ENCODE results near the gene DIP2C.
"Not testable (repeated sequence)": the region's sequence is repeated elsewhere in the genome, so short reads cannot be mapped to it uniquely, and the experiment has no call there.

DIP2C gene

GRCh38 chr10:331186-331585, 358.3 kb downstream of the DIP2C start:
- H3K9ac ChIP-seq (ENCODE audit: low read depth, low read length) = no peak overlapping the region
- H3K4me3 ChIP-seq (ENCODE audit: low read length) = no peak overlapping the region
- H3K9me3 ChIP-seq (ENCODE audit: insufficient read depth, low read depth, low read length) = no peaks in the 10 kb centered on the region
- no peaks in the 10 kb centered on the region for H3K4me1 ChIP-seq (ENCODE audit: insufficient read depth, low read length)
- no peak overlapping the region for H3K27ac ChIP-seq (ENCODE audit: low read length)
- no peaks in the 10 kb centered on the region for H3K27me3 ChIP-seq (ENCODE audit: insufficient read depth, low read length)
- H3K36me3 ChIP-seq (ENCODE audit: insufficient read depth, low read depth, low read length) = 0 out of 2 replicates have a peak, but pooled peaks cover 5% of the 10 kb centered on the region

- no peak overlapping the region for H3K4me3 ChIP-seq (ENCODE audit: low read length)
- no peaks in the 10 kb centered on the region for H3K27me3 ChIP-seq (ENCODE audit: insufficient read depth, low read length)
- H3K27ac ChIP-seq (ENCODE audit: low read length) = no peak overlapping the region
- peak overlapping the region; percentile 8; the same call in 1 of the 2 replicates for H3K9ac ChIP-seq (ENCODE audit: low read depth, low read length)
- 0 out of 2 replicates have a peak, but pooled peaks cover 5% of the 10 kb centered on the region for H3K36me3 ChIP-seq (ENCODE audit: insufficient read depth, low read depth, low read length)
- H3K9me3 ChIP-seq (ENCODE audit: insufficient read depth, low read depth, low read length) = no peaks in the 10 kb centered on the region
- no peaks in the 10 kb centered on the region for H3K4me1 ChIP-seq (ENCODE audit: insufficient read depth, low read length)
These were observed 359.9 kb downstream of the DIP2C start for GRCh38 chr10:329361-330099.

DNA sequence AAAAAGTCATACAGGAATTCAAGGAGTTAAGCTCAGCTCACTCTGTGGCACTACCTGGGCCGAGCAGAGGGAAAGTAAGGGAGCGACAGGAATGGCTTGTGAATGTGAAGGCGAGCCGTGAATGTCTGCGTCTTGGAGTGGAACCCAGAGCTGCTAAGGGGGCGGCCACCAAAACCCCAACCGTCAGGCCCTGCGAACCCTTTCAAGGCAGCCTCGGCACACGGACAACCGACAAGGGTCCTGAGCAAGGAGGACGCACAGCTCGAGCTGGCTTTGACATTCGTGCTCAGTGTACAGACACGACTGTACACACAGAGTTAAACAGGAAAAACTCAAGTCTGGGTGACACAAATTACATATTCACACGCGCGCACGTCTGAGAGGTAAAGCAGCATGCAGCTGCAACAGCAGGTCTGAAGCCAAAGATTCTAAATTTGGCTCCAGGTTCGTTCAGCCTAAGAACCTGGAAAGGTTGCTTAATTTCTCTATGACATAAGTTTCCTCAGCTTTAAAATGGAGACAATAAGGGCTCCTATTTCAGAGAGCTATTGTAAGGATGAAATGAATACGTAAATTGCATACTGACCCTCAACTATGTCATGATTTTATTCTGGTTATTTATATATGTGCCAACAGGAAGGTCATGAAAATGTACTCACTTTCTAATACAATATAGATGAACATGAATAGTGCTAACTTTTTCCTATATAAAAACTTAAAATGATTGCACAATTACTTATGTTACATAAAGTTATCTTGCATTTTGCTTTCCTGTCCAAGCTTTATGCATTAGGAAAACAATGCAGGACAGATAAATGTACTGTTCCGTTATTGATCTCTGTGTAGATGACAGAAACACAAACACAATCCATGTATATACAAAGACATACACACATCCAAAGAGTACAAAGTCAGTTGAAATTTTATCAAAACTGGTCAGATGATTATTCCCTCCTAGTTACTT, 361.3 kb downstream of the DIP2C start:
- Histone ChIP-seq H3K4me3 (ENCODE audit: low read length) (no peak overlapping the region), H3K9ac (ENCODE audit: low read depth, low read length) (no peak overlapping the region), H3K27ac (ENCODE audit: low read length) (no peak overlapping the region), H3K4me1 (ENCODE audit: insufficient read depth, low read length) (no peaks in the 10 kb centered on the region), H3K36me3 (ENCODE audit: insufficient read depth, low read depth, low read length) (0 out of 2 replicates have a peak, but pooled peaks cover 5% of the 10 kb centered on the region), H3K27me3 (ENCODE audit: insufficient read depth, low read length) (no peaks in the 10 kb centered on the region), H3K9me3 (ENCODE audit: insufficient read depth, low read depth, low read length) (no peaks in the 10 kb centered on the region)

- no peaks in the 10 kb centered on the region for H3K27me3 ChIP-seq (ENCODE audit: insufficient read depth, low read length)
- H3K4me3 ChIP-seq (ENCODE audit: low read length) = no peak overlapping the region
- no peak overlapping the region for H3K9ac ChIP-seq (ENCODE audit: low read depth, low read length)
- H3K36me3 ChIP-seq (ENCODE audit: insufficient read depth, low read depth, low read length) = 0 out of 2 replicates have a peak, but pooled peaks cover 5% of the 10 kb centered on the region
- H3K4me1 ChIP-seq (ENCODE audit: insufficient read depth, low read length) = no peaks in the 10 kb centered on the region
- H3K9me3 ChIP-seq (ENCODE audit: insufficient read depth, low read depth, low read length) = no peaks in the 10 kb centered on the region
- H3K27ac ChIP-seq (ENCODE audit: low read length) = no peak overlapping the region
These were observed 362.4 kb downstream of the DIP2C start for GRCh38 chr10:326894-327635.

DNA sequence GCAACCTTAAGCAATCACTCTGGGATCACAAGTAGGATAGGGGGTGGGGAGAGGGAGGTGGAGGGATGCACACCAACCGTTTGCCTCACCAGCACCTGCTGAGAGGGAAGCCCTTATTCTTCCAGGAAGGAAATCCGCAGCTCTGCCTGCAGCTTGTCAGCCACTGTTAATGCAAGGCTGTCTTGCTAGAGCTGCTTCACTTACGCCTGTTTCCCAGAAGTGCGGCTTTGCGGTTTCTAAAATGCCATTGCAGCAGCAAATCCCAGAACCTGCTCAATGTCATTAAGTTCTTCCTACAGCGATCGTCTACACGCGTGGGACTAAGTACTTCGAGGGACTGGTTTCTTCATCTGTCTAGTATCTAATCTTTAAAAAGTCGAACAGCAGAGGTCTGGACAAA, 363.1 kb downstream of the DIP2C start:
- Histone ChIP-seq H3K4me3 (ENCODE audit: low read length) (no peak overlapping the region), H3K27ac (ENCODE audit: low read length) (no peak overlapping the region), H3K36me3 (ENCODE audit: insufficient read depth, low read depth, low read length) (0 out of 2 replicates have a peak, but pooled peaks cover 5% of the 10 kb centered on the region), H3K9me3 (ENCODE audit: insufficient read depth, low read depth, low read length) (no peaks in the 10 kb centered on the region), H3K4me1 (ENCODE audit: insufficient read depth, low read length) (no peaks in the 10 kb centered on the region), H3K27me3 (ENCODE audit: insufficient read depth, low read length) (no peaks in the 10 kb centered on the region), H3K9ac (ENCODE audit: low read depth, low read length) (no peak overlapping the region)

DNA sequence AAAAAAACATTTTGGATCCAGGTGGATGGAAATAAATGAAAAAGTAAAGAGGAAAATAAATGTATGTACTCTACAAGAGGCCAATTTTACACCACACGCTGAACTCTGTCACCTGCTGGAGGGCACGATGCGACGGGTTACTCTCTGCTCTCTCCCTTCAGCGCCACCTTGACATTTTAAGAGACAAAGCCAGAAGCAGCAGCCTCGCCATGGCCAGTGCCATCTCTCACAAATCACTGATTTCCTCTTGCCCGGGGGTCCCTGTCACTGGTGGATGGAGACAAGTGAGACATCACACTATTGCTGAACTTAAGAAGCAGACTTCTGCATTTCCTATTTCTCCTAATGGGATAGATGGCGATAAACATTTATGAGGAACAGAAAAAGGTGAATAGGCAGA, 364.2 kb downstream of the DIP2C start:
- Histone ChIP-seq H3K9ac (ENCODE audit: low read depth, low read length) (no peak overlapping the region), H3K4me3 (ENCODE audit: low read length) (no peak overlapping the region), H3K27ac (ENCODE audit: low read length) (no peak overlapping the region)

DNA sequence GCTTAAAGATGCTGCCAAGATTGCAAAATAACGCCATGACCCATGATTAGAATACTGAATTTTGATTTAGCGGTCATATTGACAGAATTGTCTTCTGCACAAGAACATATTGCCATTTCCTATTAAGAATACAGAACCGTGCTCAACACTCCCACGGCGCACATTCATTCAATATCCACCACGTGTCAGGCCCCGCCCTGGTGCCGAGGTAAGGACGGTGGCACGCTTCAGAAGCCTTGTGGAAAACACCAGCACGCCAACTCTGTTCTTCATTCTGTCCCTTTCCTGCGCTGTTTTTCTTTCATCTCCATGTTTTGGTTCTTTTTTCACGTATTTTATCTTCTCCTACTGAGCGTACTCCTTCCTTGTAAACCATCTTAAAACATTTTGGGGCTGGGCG, 364.9 kb downstream of the DIP2C start:
- Histone ChIP-seq H3K9me3 (ENCODE audit: insufficient read depth, low read depth, low read length) (no peaks in the 10 kb centered on the region), H3K27me3 (ENCODE audit: insufficient read depth, low read length) (no peaks in the 10 kb centered on the region), H3K4me3 (ENCODE audit: low read length) (no peak overlapping the region), H3K27ac (ENCODE audit: low read length) (no peak overlapping the region), H3K4me1 (ENCODE audit: insufficient read depth, low read length) (no peaks in the 10 kb centered on the region), H3K36me3 (ENCODE audit: insufficient read depth, low read depth, low read length) (0 out of 2 replicates have a peak, but pooled peaks cover 5% of the 10 kb centered on the region), H3K9ac (ENCODE audit: low read depth, low read length) (no peak overlapping the region)

More for the DNA sequence above, 364.2 kb downstream of the DIP2C start:
- H3K36me3 ChIP-seq (ENCODE audit: insufficient read depth, low read depth, low read length) = 0 out of 2 replicates have a peak, but pooled peaks cover 5% of the 10 kb centered on the region
- no peaks in the 10 kb centered on the region for H3K9me3 ChIP-seq (ENCODE audit: insufficient read depth, low read depth, low read length)
- H3K4me1 ChIP-seq (ENCODE audit: insufficient read depth, low read length) = no peaks in the 10 kb centered on the region
- no peaks in the 10 kb centered on the region for H3K27me3 ChIP-seq (ENCODE audit: insufficient read depth, low read length)

DNA sequence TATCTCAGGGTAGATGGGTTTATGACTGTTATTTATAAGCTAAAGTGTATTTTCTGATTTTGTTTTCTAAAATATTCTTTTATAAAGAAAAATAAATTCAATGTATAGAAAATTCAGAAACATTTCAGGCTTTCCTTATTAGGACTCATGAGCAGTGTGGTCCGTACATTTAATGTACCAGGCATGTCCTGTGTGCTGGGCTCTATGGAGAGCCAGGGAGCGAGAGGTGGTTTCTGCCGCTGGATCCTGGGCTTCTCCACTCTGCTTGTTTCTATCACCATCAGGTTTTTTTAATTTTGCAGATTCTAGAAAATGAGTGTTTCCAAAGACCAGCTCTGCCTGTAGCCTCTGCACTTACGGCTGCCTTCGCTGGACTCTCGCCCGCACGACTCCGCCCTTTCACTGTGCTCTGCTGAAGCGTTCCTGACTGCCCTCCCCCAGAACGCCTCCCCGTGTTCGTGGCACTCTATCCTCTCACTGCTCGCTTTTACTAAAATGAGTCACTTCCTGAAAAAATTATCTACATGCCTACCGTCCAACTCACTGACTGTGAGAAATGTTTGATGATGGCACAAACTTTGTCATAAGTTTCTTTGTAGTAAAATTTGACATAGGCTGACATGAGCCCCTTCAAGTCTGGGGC, 365.7 kb downstream of the DIP2C start:
- H3K36me3 ChIP-seq (ENCODE audit: insufficient read depth, low read depth, low read length) = 0 out of 2 replicates have a peak, but pooled peaks cover 5% of the 10 kb centered on the region
- H3K27me3 ChIP-seq (ENCODE audit: insufficient read depth, low read length) = no peaks in the 10 kb centered on the region
- no peak overlapping the region for H3K4me3 ChIP-seq (ENCODE audit: low read length)
- H3K4me1 ChIP-seq (ENCODE audit: insufficient read depth, low read length) = no peaks in the 10 kb centered on the region
- H3K27ac ChIP-seq (ENCODE audit: low read length) = no peak overlapping the region
- H3K9ac ChIP-seq (ENCODE audit: low read depth, low read length) = no peak overlapping the region
- H3K9me3 ChIP-seq (ENCODE audit: insufficient read depth, low read depth, low read length) = no peaks in the 10 kb centered on the region

- H3K36me3 ChIP-seq (ENCODE audit: insufficient read depth, low read depth, low read length); H3K4me3 ChIP-seq (ENCODE audit: low read length); H3K9ac ChIP-seq (ENCODE audit: low read depth, low read length); H3K4me1 ChIP-seq (ENCODE audit: insufficient read depth, low read length); H3K27me3 ChIP-seq (ENCODE audit: insufficient read depth, low read length); H3K9me3 ChIP-seq (ENCODE audit: insufficient read depth, low read depth, low read length); H3K27ac ChIP-seq (ENCODE audit: low read length): not testable (repeated sequence)
These were observed 366.4 kb downstream of the DIP2C start for GRCh38 chr10:323046-323445.

DNA sequence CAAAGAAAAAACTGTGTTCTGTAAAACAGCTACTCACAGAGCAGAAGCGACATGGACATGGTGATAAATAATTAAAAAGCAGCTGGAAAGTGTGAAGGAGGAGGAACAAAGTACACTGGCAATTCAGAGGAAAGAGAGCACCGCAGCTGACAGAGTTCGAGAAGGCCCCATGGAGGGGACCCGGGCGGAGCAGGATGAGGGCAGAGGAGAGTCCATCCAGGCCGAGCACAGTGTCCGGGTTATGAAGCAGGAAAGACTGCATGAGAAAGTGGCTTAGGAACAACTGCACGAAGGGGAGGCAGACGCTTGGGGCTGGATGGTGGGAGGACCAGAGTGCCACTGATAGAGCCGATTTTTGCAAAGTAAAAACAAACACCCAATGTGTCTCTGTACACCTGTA, 368.7 kb downstream of the DIP2C start:
- Histone ChIP-seq H3K4me1 (ENCODE audit: insufficient read depth, low read length) (no peaks in the 10 kb centered on the region), H3K9me3 (ENCODE audit: insufficient read depth, low read depth, low read length) (no peaks in the 10 kb centered on the region), H3K9ac (ENCODE audit: low read depth, low read length) (no peak overlapping the region), H3K27me3 (ENCODE audit: insufficient read depth, low read length) (no peaks in the 10 kb centered on the region), H3K27ac (ENCODE audit: low read length) (no peak overlapping the region), H3K36me3 (ENCODE audit: insufficient read depth, low read depth, low read length) (peaks cover 8% of the 10 kb centered on the region; the same call in 1 of the 2 replicates), H3K4me3 (ENCODE audit: low read length) (no peak overlapping the region)

- H3K9me3 ChIP-seq (ENCODE audit: insufficient read depth, low read depth, low read length) = no peaks in the 10 kb centered on the region
- H3K9ac ChIP-seq (ENCODE audit: low read depth, low read length) = no peak overlapping the region
- H3K4me3 ChIP-seq (ENCODE audit: low read length) = no peak overlapping the region
- no peaks in the 10 kb centered on the region for H3K27me3 ChIP-seq (ENCODE audit: insufficient read depth, low read length)
- H3K27ac ChIP-seq (ENCODE audit: low read length) = no peak overlapping the region
- H3K4me1 ChIP-seq (ENCODE audit: insufficient read depth, low read length) = no peaks in the 10 kb centered on the region
- peaks cover 8% of the 10 kb centered on the region; the same call in 1 of the 2 replicates for H3K36me3 ChIP-seq (ENCODE audit: insufficient read depth, low read depth, low read length)
These were observed 371.5 kb downstream of the DIP2C start for GRCh38 chr10:317926-318325.

All from iPS-20b (cell line).